ENCODE measurements around the gene CHRND.
A peak's percentile ranks its signal among the peaks of the same experiment; 100 is the strongest.
"Not testable (repeated sequence)": the region's sequence is repeated elsewhere in the genome, so short reads cannot be mapped to it uniquely, and the experiment has no call there.

CHRND gene

DNA sequence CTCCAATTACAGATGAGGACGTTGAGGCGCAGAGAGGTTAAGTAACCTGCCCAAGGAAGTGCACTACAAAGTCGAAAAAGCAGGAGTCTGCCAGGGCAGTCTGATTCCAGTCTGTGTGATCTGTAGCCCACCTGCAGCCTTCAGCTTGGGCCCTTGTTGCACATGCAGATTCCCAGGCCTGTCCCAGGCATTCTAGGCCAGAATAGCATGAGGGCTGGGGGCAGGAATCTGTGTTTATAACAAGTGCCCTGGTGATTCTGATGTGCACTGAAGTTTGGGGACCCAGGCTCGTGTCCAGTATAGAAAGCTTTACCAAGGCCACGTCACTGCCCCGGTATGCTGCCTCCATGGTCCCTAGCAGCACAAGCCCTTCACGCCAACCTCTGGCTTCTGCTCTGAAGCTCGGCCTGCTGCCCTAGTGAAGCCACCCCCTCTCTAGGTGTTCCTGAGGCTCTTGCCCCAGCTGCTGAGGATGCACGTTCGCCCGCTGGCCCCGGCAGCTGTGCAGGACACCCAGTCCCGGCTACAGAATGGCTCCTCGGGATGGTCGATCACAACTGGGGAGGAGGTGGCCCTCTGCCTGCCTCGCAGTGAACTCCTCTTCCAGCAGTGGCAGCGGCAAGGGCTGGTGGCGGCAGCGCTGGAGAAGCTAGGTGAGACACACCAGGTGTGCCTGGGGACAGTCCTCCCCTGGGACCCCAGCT is 18.1 kb downstream of the CHRND start:
- no peak for DNase-seq

DNA sequence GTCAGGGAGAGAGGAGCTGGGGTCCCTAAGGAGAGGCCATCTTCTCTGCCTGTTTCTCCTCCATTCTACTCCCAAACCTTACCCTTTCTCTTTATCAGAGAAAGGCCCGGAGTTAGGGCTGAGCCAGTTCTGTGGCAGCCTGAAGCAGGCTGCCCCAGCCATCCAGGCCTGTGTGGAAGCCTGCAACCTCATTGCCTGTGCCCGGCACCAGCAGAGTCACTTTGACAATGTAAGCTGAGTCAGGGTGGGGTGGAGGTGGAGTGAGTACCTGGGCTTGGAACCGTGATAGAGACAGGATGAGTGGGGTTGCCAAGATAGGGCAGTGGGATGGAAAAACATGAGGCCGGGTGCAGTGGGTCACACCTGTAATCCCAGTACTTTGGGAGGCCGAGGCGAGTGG is 18.7 kb downstream of the CHRND start:
- no peak for DNase-seq

DNA sequence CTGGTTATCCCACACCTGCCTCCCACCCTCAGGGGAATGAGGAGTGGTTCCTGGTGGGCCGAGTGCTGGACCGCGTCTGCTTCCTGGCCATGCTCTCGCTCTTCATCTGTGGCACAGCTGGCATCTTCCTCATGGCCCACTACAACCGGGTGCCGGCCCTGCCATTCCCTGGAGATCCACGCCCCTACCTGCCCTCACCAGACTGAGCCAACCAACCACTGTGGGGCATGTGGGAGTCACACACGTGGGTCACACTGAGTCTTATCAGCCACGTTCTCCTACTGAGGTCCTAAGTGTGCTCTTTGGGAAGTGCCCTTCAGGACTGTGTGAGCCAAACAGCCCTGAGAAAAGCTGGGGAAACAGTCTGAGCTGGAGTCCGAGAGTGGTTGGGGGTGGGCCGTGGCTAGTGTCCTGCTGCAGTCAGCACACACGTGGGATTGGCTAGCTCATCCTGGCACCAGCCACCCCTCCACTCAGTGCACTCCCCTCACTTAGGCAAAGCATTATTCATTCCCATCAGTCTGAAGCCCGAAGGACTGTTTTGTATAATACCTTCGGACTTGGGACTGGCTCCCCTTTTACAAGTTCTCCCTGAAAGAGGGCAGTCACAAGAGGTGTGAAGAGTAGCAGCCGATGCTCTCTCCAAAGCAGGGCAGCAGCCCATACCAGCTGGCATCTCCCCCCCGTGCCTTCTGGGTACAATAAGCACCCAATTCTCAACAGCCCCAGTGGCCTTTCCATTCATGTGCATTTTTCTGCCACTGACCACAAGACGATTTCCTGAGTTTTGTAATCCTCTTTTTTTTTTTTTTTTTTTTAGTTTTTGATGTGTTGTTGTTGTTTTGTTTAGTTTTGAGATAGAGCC is 19.8 kb downstream of the CHRND start:
- DNase-seq = no peak

DNA sequence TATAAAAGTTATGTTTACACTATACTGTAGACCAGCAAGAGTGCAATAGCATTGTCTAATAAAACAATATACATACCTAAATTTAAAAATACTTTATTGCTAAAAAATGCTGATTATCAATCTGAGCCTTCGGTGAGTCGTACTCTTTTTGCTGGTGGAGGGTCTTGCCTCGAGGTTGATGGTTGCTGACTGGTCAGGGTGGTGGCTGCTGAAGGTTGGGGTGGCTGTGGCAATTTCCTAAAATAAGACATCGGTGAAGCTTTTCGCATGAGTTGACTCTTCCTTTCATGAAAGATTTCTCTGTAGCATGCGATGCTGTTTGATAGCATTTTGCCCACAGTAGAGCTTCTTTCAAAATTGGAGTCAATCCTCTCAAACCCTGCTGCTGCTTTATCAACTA is 22.0 kb downstream of the CHRND start:
- no peak for DNase-seq

DNA sequence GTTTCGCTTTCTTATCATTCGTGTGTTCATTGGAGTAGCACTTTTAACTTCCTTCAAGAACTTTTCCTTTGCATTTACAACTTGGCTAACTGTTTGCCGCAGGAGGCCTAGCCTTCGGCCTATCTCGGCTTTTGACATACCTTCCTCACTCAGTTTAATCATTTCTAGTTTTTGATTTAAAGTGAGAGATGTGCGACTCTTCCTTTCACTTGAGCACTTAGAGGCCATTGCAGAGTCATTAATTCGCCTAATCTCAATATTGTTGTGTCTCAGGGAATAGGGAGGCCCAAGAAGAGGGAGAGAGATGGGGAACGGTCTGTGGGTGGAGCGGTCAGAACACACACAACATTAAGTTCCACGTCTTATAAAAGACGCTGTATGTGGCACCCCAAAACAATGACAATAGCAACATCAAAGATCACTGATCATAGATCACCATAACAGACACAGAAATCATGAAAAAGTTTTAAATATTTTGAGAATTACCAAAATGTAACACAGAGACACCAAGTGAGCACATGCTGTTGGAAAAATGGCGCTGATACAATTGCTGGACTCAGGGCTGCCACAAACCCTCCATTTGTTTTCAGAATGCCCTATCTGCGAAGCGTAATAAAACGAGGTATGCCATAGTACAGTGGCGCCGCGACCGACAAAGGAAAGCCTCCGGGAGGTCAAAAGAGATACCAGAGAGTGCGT is 23.8 kb downstream of the CHRND start:
- DNase-seq = no peak

DNA sequence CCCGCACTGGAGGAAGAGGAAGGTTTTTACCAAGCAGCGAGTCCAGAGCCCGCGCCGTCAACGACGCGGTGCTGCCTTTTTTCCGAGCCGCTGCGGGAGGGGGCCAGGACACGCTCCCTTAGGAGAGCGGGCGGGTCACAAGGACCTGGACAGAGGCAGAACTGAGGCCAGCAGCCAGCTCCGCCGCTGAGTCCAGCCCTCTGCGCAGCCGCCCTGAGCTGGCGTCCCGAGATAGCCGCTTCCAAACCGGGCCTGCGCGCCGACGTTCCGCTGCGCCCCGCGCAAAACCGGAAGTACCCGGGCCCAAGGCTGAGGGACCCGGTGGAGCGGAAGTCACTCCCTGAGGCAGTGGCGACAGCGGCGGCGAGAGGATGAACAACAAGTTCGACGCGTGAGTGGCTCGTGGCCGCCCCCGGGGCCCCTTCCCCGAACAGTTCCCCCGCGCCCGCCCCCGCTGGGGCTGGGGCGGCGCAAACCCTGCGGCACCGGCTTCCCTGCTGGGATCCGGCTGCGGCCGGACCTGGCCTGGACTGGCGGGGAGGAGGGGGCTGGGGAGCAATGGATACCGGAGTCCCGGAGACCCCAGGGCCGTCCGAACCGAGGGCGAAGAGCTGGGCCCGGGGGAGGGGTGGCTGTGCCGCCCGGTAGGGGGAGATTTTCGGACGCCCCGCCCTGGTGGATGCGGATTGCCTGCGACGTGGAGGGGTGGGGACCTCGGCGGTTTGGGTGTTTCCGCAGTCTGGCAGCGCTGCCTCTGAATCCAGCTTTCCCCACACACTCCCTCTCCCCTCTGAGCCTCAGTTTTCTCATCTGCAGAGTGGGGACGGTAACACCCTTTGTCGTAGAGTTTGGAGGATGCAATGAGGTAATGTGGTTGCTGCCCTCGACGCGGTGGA is 24.6 kb downstream of the CHRND start, which contains the start of the genes EIF4E2 and TIGD1:
EIF4E2 (plus strand) TSS at position 336 of the 896 bp plus-strand sequence; CDS start at position 372, 36 bp downstream.
TIGD1 (minus strand) TSS at position 204 of the 896 bp plus-strand sequence. CDS start 675 bp downstream, outside the sequence.
- DNase-seq = peak; percentile 78 to 93

DNA sequence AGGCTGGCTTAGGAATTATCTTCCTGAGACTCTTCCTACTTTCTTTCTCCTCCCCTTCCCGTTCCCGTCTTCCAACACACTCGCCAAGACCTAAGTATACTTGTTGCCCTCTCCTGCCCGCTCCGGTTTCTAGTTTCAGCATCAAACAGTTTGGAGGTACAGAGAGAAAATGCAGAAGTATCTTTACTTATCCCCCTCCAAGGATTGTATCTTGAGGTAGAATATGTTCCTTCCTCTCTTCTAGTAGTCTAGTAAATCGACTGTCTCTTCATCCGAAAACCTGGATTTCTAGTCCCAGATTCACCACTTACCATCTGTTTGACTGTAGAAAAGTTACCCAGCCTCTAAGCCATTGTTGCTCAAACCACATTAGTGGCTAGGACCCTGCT is 25.3 kb downstream of the CHRND start:
- no peak for DNase-seq

DNA sequence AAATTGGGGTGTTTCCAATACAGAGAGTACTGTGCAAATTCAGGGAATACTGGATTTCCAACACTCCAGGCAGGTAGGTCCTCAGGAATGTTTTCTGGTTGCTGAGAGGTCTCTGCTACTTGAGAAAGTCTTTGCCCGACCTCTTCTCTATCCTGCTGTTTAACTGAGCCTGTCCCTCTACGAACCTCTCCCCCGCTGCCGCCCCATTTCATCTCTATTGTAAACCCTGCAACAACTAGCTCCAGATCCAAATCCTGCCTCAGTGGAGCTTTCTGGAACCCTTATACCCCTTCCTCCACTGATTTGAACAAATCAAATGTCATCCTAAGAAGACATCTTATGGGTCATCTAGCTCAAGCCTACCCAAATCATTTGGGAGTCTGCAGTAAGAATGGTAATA is 25.8 kb downstream of the CHRND start:
- no peak for DNase-seq

DNA sequence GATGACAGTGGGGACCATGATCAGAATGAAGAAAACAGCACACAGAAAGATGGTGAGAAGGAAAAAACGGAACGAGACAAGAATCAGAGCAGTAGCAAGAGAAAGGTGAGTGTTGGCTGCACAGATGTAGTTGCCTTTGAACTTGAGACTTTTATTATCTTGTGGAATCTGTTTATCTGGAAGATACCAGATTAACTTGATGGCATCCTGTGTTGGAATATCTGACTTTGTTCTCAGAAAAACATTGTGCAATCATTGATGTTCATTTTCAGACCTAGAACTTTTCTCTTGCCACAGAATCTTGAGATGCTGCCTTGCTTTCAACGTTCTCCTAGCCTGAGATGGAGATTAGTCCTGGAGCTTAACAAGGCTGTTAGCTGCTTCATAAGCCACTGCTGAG is 30.5 kb downstream of the CHRND start:
- no peak for DNase-seq

DNA sequence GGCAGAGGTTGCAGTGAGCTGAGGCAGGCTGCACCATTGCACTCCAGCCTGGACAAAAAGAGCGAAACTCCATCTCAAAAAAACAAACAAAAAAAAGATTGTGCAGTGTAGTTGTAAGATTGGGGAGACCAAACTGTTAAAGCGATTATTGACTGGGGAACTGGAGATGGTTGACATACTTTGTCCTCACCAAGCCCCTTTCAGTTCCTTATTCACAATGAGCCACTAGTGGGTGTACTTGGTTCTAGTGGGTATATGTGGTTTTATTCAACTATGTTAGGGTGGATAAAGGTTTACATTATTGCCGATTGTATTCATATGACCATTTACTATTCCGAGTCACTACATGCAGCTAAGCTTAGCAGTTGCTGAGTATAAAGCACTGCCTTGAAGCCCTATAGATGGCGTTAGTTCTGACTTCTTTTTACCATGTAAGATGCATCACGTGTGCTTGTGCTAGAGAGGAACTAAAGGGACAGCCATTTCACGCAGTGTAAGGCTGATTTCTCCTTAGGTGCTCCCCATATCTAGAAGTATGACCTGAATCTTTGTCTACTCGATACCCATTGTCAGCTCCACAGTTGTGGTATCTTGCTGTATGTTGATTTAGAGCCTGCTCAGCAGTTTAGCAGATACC is 36.7 kb downstream of the CHRND start:
- no peak for DNase-seq

DNA sequence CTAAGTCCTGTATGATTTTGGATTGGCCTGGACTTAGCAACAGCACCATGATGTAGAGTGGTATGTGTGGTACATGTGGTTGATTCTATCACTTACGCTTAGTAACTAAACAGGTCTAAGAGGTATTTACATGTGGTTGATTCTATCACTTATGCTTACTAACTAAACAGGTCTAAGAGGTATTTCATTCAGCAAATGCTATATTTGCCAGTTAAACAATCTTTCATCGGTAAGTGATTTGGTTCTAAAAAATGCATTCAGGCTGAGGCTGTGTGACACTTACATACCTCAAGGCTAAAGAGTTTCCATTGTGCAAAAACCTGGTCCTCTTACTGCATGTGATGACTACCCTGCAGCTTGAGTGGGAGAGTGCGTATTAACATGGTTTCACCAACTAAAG is 37.6 kb downstream of the CHRND start:
- DNase-seq = no peak

DNA sequence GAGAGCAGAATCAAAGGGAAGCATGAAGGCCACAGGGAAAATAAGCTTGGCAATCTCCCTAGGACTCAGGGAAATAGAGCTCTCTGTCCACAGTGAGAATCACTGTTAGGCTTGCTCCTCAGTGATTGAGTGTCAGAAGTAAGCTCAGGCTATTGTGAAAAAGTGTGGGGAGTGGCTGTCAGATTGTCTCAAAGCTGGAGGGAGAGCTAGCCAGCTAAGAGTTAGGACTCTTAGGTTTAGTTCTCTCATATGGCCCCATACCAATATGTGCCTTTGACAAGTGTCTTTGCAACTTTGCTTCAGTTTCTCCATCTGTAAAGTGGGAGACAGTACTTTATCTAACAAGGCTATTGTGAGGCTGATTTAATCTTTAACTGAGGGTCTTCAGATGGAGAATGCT is 41.8 kb downstream of the CHRND start:
- no peak for DNase-seq

DNA sequence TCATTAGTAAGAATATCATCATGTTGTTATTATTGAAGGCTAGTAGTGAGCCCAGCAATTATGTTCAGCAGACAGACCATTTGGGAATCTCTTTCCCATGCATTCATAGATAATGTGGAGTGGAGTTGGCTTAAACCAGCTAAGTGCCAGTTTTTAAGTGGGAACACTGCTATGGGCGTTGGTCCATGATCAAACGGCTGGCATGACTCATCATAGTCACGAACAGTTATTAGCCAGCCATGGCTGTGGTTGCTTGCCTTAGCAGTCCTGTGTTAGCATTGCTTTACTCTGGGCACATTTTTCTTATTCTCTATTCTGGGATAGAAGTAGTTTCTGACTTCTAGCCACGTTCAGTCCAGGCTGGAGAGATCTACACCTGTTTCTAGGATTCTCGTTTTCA is 42.2 kb downstream of the CHRND start:
- no peak for DNase-seq

DNA sequence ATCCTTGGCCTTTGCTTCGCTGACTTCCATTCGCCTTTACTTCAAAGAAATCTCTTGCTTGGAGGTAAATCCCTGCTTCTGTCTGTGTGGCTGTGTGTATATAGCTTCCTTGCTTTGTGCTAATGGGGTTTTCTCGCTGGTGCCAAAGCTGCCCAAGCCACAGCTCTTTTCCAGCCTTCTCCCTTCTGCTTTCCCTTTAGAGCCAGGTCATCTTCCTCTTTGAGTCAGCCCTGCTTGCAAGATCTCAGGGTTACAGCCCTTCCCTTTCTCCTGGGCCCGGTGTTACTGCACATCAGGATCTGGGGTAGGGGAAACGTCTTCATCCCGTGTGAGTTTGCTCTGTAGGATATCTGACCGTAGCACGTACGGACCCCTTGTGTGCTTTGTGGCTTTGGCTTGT is 43.6 kb downstream of the CHRND start:
- no peak for DNase-seq

DNA sequence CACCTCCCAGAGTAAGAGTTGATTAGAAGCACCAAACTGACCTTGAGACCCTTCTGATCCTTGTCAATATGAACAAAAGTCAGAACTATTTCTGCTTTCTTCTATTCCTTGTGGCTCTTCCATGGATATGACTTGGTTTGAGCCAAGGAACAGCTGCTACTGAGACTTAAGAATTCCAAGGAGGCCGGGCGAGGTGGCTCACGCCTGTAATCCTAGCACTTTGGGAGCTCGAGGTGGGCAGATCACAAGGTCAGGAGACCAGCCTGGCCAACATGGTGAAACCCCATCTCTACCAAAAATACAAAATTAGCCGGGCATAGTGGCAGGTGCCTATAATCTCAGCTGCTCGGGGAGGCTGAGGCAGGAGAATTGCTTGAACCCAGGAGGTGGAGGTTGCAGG is 44.5 kb downstream of the CHRND start:
- not testable (repeated sequence) for DNase-seq

DNA sequence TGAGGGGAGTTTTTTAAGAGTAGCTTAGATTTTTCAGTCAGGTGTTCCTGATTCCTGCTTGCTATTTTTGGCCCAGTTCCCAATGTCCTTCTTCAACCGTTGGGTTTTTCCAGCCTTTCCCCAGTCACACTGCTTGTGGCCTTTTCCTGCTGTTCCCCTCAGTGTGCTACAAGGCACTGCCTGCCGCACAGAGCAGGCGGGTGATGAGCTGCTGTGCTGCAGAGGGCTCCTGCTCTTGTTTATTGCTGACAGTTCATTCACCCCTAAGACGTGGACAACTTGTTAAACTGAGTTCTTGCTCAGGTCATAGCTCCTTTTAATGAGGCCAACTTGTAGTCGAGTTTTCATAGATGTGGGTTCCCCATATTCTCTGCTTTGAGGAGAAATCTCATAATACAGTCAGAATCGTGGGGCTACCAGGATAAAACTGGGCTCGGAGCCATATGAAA is 45.1 kb downstream of the CHRND start:
- peak; percentile 54 to 78 for DNase-seq

DNA sequence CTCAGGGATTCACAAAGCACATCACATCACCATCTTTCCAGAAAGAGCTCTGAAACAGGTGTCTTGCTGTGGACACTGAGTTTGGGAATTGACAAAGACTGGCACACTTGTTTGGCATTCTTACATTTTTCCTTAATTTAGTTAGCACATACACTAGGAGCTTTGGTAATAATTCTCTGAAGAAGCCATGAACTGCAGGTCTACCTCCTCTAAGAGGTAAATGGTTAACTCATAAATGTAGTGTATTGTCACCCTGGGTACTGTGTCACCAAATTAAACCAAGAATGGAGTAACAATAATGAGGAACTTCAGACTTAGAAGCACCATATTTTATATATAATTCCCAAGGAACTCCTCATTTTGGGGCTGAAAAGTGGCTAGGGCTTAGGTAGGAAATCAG is 47.1 kb downstream of the CHRND start:
- DNase-seq = no peak

DNA sequence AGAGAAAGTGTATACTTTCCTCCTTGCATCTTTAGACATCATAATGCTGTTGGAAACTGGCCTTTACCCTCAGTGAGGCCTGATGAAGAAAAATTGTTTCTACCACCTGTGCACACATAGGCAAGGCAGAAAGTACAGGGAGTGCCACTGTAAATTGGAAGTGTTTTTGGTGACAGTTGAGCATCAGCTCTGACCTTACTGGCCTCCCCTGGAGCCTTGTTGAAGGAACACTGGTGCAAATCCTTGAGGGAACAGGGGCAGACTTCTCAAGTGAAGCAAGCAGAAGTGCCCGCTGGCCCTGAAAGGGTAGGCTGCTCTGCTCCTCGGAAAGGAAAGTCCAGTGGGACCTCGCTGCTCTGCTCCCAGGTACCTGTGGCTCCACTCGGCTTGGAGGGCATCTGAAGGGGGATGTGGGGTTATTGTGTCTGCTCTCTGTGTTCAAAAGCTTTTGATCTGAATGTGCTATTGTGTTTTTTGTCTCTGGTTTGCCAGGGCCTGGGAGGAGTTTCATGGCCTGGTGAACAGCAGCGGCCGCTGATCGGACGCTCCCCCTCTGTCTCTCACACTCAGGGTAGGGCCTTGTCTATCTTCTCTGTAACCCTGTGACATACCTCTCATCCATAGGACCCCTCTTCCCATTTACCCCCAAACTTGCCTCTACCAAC is 47.9 kb downstream of the CHRND start:
- DNase-seq = no peak

DNA sequence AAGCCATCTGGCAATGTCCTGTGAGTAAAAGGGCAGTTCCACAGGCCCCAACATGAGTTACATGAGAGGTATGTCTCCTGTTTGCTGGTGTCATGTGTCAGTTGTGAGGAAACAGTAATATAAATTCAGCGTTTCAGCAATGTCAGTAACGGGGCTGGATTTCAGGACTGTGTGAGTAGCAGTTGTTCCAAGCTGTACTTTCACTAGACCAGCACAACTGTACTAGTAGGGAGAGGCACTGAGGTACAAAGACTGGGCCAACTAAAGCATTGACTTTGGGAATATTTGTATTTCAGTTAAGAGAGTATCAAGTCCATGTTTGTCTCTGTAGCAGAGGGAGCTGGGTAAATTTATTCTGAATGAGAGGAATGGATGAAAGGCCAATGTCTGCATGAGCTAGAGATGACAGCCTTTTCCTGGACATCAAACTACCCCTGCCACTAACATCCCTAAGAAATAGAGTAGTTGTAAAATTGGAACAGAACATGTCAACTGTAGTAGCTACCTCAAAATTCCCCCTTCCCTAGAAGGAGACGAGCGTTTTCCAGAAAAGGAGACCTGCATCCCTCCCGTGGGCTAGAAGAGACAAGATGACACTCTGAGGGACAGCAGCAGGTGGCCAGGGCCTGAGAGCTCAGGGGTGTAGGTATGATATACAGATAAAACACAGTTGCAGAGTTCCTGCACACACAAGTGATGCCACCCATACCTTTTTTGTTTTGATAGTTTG is 48.9 kb downstream of the CHRND start:
- no peak for DNase-seq

DNA sequence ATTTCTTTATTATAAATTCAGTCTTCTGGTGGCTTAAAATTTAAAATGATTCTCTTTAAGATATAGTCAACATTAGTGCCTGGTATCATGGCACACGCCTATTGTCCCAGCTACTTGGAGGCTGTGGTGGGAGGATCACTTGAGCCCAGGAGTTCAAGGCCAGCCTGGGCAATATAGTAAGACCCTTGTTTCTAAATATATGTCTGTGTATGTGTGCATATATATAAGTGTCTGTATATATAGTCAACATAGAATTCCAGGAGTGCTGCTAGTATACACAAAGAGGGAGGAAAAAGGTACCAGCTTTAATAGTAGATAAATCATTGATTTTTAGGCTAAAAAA is 49.4 kb downstream of the CHRND start:
- no peak for DNase-seq

DNA sequence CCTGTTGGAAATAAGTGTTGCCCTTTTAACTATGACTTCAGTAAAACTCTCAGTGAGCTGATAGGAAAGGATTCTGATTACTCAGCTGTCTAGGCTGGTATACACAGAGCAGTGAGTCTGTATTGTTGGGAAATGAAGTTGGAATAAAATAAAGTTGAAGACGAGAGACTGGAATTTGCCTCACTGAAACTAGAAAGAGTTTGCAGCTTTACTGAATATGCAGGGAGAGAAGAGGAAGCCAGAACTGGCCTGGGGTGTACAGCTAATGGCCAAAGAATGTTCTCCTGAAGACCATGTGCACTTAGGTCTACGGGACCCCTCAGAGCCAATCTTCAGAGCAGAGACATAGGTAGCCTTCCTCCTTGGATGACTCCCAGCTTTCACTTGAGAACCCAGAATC is 51.0 kb downstream of the CHRND start:
- DNase-seq = no peak

All from SHP77 (cell line).